ENCODE measurements around the gene SNTG2.

SNTG2 gene

DNA sequence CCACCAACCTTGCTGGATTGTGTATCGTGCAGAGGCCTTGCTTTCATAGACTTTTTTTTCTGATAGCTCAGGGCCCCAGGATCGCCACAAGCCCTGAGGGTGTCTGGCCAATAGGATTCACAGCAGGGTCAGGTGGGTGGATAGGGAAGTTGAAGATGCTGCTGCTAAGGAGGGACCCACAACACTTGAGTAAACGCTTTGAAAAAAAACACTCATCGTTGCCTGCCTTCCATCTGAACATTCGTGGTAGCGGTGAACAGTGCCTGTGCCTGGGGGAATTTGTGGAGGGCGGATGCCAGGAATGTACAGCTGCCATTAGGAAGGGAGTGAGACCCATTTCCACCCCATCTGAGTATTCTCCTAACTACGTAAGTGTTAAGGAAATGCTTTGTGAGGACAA, 358.0 kb downstream of the SNTG2 start:
- DNase-seq (ENCODE audit: low read depth in 1 of 2, low spot score in 1 of 2): no peak

DNA sequence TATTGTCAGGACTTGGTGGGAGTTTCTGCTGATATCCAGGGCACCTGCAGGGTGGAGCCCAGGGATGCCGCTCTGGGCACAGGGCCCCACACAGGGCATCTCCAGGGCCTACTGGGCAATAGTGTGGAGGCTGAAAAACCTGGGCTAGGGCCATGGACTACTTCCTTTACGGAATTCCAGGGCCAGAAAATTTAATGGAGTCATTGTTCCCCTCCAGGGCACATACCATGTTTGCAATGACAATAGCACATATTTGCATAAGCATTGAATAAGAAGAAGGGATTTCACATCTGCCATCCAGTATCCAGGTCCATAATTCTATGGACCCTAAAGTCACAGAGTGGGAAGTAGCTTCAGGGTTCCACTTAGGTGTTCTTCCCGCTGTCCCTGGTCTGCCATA, 358.9 kb downstream of the SNTG2 start:
- DNase-seq (ENCODE audit: low read depth in 1 of 2, low spot score in 1 of 2): no peak

DNA sequence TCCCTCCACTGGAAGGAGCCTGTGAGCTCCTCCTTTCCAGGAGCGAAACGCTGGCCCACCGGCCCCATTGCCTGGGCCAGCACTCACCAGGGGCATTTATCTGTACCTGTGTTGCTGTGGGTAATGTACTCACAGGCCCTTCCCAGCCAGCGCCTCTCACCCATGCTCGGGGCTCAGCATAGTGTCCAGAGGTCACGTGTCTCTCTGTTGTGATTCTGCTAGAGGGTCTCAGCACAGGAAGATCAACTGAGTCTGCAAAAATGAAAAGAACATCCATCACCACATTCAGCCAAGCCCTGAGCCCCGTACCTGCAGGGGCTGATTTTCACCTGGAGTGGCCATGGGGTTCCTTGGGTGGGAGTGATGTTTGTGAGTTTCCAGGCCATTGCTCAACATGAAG, 359.6 kb downstream of the SNTG2 start:
- no peak for DNase-seq (ENCODE audit: low read depth in 1 of 2, low spot score in 1 of 2)

DNA sequence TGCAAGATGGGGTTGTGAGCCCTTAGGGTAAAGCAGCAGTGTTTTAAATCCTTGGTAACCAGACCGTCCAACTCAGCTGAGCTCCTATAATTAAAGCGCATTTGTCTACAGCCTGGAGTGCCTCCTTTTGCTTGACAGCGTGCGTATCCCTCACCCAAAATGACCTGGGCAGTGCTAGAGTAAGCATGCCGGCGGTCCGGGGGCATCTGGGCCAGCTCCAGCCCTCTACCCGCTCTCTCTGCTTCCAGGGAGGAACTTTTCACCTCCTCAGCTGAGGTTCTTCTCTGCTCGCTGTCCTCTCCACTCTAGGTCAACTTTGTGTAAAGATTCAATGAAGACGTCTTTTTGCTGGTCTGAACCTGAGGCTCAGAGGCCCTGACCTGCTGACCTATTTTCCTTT, 360.2 kb downstream of the SNTG2 start:
- no peak for DNase-seq (ENCODE audit: low read depth in 1 of 2, low spot score in 1 of 2)

DNA sequence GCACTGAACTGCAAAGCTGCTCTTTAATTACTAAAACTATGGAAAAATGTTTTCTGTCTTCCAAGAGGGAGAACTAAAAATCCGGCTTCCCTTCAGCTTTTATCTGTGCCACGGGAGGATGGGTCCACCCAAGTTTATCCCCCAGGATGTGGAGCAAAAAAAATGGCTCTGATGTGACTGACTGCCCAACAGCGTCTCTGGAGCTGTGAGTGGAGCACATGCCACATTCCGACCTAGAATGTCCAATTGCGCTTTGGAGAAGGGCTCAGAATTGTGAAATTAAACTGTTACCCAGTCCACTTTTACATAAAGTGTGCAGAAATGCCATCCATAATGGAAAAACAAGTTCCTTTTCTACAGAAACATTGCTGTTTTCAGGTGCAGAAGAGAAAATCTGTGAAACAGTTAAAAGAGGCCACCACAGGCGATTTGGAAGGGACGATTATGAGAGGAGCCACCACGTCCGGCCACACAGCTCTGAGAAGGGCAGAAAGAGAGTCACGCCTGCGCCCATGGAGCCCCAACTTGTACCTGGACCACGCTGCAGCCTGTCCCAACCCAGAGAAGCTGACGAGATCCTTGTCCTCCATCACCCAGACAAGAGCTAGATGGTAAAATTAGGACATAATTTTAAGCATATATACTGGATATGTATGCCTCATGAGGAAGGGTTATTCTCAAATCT, 362.7 kb downstream of the SNTG2 start:
- no peak for DNase-seq (ENCODE audit: low read depth in 1 of 2, low spot score in 1 of 2)

DNA sequence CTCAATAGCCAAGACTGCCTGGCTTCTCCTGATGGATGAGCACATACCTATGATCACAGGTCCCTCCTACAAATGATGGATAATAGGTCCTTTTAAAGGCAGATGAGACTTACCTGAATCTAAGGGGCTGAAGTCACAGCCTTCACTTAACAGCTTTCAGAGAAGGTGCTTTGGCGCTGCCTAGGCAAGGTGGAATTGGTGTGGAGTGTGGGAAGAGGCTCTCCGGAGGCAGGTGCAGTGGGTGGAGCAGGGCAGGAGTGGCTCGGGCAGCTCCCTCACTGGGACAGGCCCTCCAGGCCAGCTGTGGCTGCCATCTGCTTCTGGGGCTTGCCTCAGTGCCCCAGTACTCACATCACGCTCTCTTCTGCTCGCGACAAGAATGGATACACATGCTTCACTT, 363.6 kb downstream of the SNTG2 start:
- no peak for DNase-seq (ENCODE audit: low read depth in 1 of 2, low spot score in 1 of 2)

DNA sequence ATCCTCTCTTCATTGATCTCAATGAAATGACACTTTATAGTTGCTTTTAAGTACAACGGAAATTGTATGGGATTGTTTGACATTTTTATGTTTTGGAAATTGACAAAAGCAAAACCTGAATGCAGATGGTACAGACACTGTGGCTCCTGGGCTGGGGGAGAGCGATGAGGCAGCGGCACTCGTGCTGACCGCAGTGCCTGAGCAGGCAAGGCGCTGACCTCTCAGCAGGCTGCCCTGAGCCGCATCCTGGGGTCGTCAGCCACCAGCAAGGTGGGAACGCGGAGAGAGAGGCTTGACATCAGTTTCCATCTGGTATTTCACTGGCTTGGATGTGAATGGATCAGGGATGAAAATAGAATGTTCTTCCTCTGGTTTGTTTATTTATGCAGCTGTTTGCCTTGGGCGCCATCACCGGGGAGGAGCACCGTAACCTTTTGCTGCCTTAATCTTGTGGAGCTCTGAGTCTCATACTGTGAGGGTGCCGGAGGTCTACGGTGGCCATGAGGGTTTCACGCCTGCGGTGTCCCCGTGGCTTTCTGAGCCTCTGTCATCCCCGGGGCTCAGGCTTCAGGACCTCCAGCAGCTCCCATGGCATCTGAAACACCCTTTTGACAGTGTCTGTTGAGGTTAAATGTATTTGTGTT, 367.8 kb downstream of the SNTG2 start:
- DNase-seq (ENCODE audit: low read depth in 1 of 2, low spot score in 1 of 2): no peak

DNA sequence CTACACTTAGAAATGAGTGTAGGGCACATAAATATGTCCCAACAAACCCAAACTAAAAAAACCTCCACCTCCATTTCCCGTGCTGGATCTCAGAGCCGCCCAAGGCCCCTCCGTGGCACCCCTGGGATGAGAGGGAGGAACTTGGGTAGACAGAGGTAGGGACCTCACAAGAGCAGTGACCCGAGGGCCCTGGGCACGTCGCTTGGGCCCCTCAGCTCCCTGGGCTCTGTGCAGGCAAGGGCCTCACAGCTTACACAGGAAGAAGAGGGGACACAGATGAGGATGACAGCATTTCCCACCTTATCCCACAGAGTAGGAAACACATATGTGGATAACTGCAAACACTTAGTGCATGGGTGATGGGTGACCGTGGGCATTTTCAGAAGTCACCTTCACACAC, 368.7 kb downstream of the SNTG2 start:
- DNase-seq (ENCODE audit: low read depth in 1 of 2, low spot score in 1 of 2): no peak

DNA sequence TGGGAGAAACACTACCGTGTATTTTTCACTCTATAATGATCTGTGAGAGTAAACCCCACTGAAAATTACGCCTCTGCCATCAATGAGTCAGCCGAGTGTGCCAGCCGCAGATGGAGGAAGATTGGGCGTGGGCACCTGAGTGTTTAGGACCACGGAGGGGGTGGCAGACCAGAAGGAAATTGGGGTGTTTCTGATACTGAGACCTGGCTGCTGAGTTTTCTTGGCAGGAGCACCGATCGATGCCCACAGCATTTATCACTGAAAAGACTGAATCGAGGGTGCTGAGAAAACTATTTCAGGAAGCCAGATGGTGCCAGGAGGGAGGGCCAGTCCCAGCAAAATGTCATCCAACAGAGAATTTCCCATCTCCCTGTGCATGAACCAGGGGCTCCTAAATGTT, 370.7 kb downstream of the SNTG2 start:
- no peak for DNase-seq (ENCODE audit: low read depth in 1 of 2, low spot score in 1 of 2)

DNA sequence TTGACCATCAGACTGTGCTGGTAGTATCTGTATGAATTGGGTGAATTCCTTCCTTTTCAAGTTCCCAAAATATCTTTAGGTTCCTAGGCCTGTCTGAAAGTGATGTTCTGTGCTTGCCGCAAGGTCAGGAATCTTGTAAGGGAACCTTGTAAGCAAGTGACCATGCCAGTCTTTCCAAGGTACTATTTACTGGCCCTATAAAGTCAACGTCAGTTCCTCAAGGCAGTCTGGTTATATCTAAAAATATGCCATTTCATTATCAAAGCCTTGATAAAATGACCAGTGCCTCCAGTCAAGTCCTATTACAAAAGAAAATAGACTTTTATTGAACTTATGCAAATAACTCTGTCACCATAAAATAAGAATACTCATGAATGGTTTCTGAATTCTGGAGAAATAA, 374.2 kb downstream of the SNTG2 start:
- DNase-seq (ENCODE audit: low read depth in 1 of 2, low spot score in 1 of 2): no peak

DNA sequence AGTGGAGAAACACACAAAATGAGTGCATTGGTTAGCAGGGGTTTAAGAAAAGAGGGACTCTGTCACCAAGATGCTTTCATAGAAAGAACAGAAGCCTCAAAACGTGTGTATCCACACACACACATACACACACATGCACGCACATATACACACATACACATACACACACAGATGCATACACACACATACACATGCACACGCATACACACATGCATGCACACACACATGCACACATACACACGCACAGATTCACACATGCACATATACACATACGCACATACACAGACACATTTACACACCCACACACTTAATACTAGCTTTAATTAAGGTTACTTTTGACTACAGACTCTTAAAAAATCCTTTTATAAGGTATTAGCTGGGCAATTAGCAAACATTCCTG, 378.0 kb downstream of the SNTG2 start:
- no peak for DNase-seq (ENCODE audit: low read depth in 1 of 2, low spot score in 1 of 2)

DNA sequence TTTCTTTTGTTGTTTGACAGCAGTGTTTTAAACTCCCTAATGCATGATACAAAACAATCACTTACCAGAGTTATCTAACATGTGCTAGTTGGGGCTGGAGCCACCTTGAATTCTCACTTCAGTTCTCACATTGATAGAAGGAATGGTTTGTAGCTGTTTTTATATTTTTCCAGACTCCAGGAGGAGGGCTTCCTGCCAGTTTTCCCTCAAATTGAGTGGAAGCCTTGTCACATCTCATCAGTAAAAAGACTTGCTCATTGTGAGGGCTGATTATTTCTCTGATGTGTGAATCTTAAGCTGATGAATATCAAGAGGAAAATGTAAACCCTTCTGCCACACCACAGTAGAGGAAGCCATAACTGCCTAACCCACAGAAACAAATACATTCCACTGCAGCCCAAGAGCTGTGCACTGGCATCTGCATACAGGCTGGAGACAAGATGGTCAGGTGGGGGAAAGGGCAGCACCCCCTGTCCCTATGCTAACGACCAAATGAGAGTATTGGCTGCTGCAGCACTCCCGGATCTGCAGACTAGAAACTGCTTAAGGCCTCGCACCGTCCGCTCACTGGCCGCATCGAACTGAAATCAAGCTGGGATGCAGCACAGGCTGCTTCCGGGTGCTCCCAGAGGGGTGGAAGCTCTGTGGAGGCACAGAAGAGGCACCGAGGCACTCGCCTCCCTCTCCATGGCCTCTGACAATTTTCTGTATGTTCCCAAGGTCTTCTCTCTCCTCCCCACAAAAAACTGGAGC, 388.9 kb downstream of the SNTG2 start:
- no peak for DNase-seq (ENCODE audit: low read depth in 1 of 2, low spot score in 1 of 2)

DNA sequence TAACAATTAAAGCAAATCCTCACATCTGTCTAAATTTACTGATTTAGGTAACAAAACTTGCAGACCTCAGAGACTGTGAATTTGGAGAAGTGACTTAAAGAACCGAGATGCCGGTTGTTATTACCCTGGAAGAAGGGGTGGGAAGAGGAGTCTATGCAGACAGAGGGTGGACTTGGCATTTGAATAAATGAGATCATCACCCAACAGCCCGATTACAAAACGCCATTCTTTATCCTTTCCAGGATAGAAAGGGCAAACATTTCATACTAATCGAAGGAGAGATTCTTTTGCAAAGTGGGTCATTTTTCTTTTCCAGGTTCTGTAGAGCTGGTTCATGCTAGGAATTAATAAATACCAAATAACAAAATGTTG, 389.5 kb downstream of the SNTG2 start:
- DNase-seq (ENCODE audit: low read depth in 1 of 2, low spot score in 1 of 2): no peak

DNA sequence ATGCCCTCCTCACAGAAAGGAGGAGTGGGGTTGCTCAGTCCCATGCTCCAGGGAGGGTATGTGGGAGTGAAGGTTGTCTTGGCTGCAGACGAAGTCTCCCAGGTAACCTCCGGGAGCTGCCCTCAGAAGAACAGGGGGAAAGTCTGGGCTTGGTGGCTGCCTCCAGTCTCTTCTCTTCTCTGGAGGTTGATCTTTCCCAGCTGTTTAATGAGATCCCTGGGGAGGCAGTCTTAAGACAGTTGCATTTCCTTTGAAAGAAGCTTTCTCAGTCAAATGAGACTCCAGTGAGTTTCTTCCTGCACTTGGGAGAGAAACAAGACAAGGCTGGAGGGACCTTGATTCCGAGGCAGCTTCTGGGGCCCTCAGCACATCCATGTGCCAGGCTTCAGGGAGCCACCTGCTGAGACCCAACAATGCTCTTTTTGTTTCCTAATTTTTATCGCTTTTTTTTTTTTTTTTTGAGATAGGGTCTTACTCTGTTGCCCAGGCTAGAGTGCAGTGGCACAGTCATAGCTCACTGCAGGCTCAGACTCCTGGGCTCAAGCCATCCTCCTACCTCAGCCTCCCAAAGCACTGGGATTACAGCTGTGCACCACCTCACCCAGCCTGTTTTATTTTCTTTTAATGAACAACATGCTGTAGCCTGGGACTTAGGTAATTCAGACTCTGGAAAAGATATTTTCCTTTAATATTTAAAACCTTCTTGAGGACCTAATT, 390.9 kb downstream of the SNTG2 start:
- DNase-seq (ENCODE audit: low read depth in 1 of 2, low spot score in 1 of 2): no peak

DNA sequence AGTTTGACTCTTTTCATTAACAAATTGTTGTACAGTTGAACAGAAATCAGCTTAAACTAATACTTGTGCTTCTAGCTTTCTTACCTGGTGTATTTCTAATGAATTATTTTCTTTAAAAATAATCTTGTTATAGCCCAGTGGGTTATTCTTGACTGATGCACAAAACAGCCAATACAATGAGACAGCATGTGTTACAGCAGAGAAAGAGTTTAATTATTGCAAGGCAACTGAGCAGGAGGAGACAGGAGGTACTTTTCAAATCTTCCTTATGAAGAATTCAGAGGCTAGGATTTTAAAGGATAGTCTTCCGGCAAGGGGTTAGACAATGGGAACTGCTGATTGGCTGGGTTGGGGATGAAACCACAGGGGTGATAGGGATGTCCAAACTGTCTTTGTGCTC, 398.1 kb downstream of the SNTG2 start:
- DNase-seq (ENCODE audit: low read depth in 1 of 2, low spot score in 1 of 2): no peak

DNA sequence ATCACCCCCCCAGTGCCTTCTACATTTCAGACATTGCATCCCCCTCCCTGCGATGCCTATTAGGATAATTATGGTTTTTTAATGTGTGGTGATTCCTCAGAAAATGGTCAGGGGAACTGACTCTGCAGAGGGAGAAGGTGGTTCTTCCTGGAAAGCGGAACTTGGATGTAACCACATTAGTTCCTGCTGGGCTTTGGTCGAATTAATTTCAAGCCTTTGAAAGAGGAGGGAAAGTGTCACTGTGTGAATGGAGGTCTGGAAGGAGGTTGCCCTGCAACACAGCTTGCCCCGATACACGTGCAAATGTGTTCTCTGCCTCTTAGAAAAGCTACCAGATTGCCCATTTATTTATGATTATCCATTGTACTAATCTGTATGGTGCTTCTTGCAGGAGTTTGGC, 399.5 kb downstream of the SNTG2 start:
- DNase-seq (ENCODE audit: low read depth in 1 of 2, low spot score in 1 of 2): no peak

DNA sequence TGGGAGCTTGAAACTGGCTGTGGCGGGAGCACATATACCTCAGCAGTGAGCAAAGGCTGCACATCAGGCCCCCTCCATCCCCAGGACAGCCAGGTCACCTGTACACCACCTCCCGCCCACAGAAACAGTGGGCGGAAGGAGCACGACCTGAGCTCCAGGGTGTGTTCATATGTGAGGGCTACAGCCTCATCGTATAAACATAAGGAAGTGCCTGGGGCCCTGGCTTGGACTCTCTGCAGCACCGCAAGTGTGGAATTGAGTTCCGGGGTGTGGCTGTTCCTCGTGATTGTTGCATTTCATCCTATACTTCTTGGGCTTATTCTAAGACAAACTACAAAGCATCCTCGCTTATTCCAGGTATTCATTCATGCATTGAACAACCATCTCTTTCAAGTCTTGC, 402.5 kb downstream of the SNTG2 start:
- DNase-seq (ENCODE audit: low read depth in 1 of 2, low spot score in 1 of 2): no peak

DNA sequence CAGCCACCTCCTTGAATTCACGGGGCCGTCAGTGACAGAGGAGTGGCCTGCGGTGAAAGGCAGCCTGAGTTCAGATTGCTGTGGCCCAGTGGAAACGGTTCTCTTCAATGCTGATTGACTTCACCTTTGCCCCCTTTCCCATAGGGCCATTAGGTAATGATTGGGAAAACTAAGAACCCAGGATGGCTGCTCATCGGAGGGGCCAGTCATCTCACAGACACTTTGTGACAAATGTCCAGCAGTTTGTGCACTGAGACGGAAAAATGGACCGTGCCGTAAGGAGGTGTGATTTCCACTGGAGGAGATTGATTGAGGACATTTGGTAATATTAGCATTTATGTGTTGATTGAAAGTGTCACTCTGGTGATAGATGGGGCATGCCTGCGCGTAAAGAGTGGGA, 402.9 kb downstream of the SNTG2 start:
- no peak for DNase-seq (ENCODE audit: low read depth in 1 of 2, low spot score in 1 of 2)

DNA sequence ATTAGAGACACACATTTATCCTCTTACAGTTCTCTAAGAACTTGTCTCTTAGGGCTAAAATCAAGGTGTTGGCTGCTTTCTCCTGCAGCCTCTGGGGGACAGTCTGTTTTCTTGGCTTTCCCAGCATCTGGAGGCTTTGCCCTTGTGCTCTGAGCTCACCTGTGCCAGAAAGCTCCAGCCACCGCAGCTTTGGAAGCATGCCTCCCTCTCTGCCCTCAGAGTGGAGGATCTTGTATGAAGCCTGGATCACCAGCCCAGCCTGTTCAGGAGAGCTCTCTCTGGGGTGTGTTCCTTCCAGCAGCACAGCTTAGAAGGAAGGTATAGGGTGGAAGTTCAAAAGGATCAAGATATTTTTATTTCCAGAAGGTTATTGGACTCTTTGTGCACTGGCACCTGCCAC, 409.5 kb downstream of the SNTG2 start:
- no peak for DNase-seq (ENCODE audit: low read depth in 1 of 2, low spot score in 1 of 2)

DNA sequence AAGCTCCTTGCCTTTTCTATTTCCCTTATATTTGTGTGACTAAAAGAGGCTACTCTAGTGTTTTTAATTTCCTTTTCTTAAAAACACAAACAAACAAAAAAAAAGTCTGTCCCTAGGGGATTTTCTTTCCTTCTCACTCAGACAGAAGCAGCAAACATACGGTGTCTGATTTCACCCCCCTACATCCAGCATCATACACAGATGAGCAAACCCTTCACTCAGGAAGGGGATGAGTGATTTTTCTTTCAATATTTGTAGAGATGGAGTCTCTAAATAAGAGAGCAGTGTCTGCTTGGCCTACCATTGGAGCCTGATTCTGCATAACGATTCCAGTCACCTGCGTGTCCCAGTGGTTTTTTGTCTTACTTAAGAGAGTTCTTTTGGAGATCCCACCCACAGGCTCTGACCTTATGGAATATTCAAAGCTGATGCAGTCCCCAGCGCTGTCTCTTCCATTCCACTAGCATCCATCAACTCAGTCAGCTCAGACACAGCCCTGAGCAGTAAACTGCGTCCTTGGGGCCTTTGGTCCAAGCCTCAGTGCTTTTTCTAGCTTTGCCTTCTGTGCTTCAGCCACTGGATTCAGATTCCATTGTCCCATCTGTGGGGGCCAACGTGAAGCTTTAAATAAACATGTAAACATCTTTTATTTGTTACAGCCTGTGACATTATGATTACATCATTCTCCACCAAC, 410.1 kb downstream of the SNTG2 start:
- DNase-seq (ENCODE audit: low read depth in 1 of 2, low spot score in 1 of 2): no peak

DNA sequence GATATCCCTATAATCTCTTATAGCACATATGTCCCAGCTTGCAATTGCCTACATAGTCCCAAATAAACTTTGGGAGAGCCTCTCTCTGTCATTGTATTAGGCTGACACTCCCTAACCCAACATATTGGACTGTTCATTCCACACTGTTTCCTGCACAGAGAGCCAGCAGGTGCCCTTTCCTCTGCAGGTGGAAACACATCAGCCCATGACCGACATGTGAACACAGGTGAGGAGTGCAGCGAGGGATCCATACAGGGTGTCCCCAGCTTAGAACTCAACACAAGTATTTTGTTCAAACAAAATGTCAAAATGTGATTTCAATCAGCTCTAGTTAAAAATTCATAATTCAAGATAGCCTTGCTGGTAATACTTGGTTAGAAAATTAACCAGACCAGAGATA, 412.7 kb downstream of the SNTG2 start:
- no peak for DNase-seq (ENCODE audit: low read depth in 1 of 2, low spot score in 1 of 2)
